Activated CD8-positive, alpha-beta memory T cell treated with anti-CD3 and anti-CD28 coated beads, Interleukin-2, amount 10 ng/mL, durations not matched to agents 7 days and 5 days (primary cell): ENCODE data around the gene PIK3R6. TPM values are rescaled to one million over a fixed set of nuclear protein-coding genes. Genes with fewer than 3 reads are reported as not detected.
"Not testable (repeated sequence)": the region's sequence is repeated elsewhere in the genome, so short reads cannot be mapped to it uniquely, and the experiment has no call there.

ENCODE experiments used
- ATAC-seq: fragments of 150-1000 bp; cut with Tn5 transposase; one replicate; pipeline ENCODE4 v1.10.0; 2021; ENCODE audit warnings: moderate library complexity
- CTCF ChIA-PET: fragments of 350-600 bp; sonication (Branson Sonifier 250); formaldehyde crosslinking; loops from one replicate; lab custom pipeline; 2021; ENCODE audit warnings: antibody characterized with exemption; lab: Charles Lee
- DNase-seq: peaks from one replicate; pipeline ENCODE4 v3.0.0-alpha.2; 2020
- H3K27ac Mint-ChIP-seq: one replicate; pipeline ENCODE4 v1.8.0; 2021; ENCODE audit warnings: mild to moderate bottlenecking, mixed read lengths
- H3K27me3 Mint-ChIP-seq: one replicate; pipeline ENCODE4 v1.8.0; 2021; ENCODE audit warnings: mixed read lengths
- H3K36me3 Mint-ChIP-seq: one replicate; pipeline ENCODE4 v1.8.0; 2021; ENCODE audit warnings: mild to moderate bottlenecking, mixed read lengths
- H3K4me1 Mint-ChIP-seq: one replicate; pipeline ENCODE4 v1.8.0; 2021; ENCODE audit warnings: mixed read lengths
- H3K4me3 Mint-ChIP-seq: one replicate; pipeline ENCODE4 v1.8.0; 2021; ENCODE audit warnings: mild to moderate bottlenecking, moderate library complexity, mixed read lengths
- H3K9me3 Mint-ChIP-seq: one replicate; pipeline ENCODE4 v1.8.0; 2022; ENCODE audit warnings: low read depth, mixed read lengths
- total RNA-seq, 2 experiments: library from RNA; stranded (reverse); gene quantifications; one replicate each; pipeline ENCODE4 v1.2.3, GENCODE V29; 2021

PIK3R6 gene
- total RNA-seq, 2 experiments from 2014 or later, result 1.3 to 4.9 TPM

- peak; percentile 55 for ATAC-seq
- H3K4me1 Mint-ChIP-seq, result peaks cover 12% of the 10 kb centered on the region
- peaks cover 7% of the 10 kb centered on the region for H3K9me3 Mint-ChIP-seq
- peaks cover 4% of the 10 kb centered on the region for H3K27me3 Mint-ChIP-seq
- H3K4me3 Mint-ChIP-seq, result no peak overlapping the region
- DNase-seq, result peak; percentile 47
- H3K27ac Mint-ChIP-seq, result peak overlapping the region; percentile 4
- peaks cover 22% of the 10 kb centered on the region for H3K36me3 Mint-ChIP-seq
- CTCF ChIA-PET, result interaction anchor here (1.3 kb wide), 1 partner anchor 21 kb away, joined by 3 read pairs; no protein-coding TSS in a partner anchor
These were observed 60.4 kb downstream of the PIK3R6 start for GRCh38 chr17:8806926-8807550.

GRCh38 chr17:8806253-8806925 lies 61.1 kb downstream of the PIK3R6 start:
- CTCF ChIA-PET, result interaction anchor here (1.3 kb wide), 1 partner anchor 20 kb away, joined by 3 read pairs; no protein-coding TSS in a partner anchor
- peaks cover 15% of the 10 kb centered on the region for H3K36me3 Mint-ChIP-seq
- peaks cover 1% of the 10 kb centered on the region for H3K27me3 Mint-ChIP-seq
- peaks cover under 1% of the 10 kb centered on the region for H3K9me3 Mint-ChIP-seq
- H3K4me1 Mint-ChIP-seq, result peaks cover 12% of the 10 kb centered on the region
- H3K27ac Mint-ChIP-seq, result no peak overlapping the region
- no peak overlapping the region for H3K4me3 Mint-ChIP-seq
- ATAC-seq (no peak), DNase-seq (peak; percentile 15)

- H3K27ac Mint-ChIP-seq, DNase-seq, H3K27me3 Mint-ChIP-seq, ATAC-seq, H3K9me3 Mint-ChIP-seq, H3K4me3 Mint-ChIP-seq: not testable (repeated sequence)
- CTCF ChIA-PET, result interaction anchor here (1.0 kb wide), 1 partner anchor 60 kb away, joined by 3 read pairs; no protein-coding TSS in a partner anchor
- peaks cover 12% of the 10 kb centered on the region for H3K4me1 Mint-ChIP-seq
- peaks cover 14% of the 10 kb centered on the region for H3K36me3 Mint-ChIP-seq
These were observed 62.1 kb downstream of the PIK3R6 start for GRCh38 chr17:8805396-8805795.

GRCh38 chr17:8803531-8804420 lies 63.7 kb downstream of the PIK3R6 start:
- ATAC-seq (no peak), DNase-seq (peak; percentile 38)
- H3K36me3 Mint-ChIP-seq, result peaks cover 6% of the 10 kb centered on the region
- H3K4me1 Mint-ChIP-seq, result peaks cover 12% of the 10 kb centered on the region
- no peaks in the 10 kb centered on the region for H3K9me3 Mint-ChIP-seq
- CTCF ChIA-PET, result interaction anchor here (1.0 to 1.2 kb wide), 3 partner anchors 17 to 95 kb away, joined by 3 read pairs; no protein-coding TSS in a partner anchor
- H3K27ac Mint-ChIP-seq, result no peak overlapping the region
- H3K4me3 Mint-ChIP-seq, result no peak overlapping the region
- no peaks in the 10 kb centered on the region for H3K27me3 Mint-ChIP-seq

DNA sequence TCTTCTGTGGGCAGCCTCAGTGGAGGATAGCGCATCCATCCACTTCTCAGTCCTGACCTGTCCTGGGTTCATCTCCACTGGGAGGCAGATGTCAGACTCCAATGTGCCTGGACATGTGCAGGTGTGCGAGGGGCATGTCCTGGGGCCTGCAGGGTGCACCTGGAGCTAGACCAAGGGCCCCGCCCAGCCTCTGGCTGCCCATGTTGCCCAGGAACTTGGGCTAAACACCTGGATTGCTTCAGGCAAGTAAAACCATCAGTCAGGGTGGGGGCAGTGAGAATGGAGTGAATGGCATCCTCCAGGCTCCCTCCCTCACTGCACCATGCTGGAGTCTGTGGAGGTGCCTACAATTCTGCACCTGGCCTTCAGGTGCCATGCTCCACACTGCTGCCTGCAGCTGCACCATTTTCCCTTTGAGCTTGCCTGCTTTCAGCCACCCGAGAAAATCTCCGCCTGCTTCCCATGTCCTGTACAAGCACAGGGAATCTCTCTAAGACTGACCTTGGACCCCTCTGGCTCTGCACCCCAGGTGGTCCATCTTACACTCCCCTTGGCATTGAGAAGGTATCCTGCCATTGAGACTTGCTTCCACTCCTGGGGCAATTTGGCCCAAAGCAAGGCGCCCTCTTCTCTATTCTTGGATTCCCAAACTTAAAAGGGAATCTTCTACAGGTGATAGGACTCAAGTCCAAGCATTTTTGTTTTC lies 66.2 kb downstream of the PIK3R6 start:
- no peak overlapping the region for H3K27ac Mint-ChIP-seq
- no peak overlapping the region for H3K4me3 Mint-ChIP-seq
- DNase-seq (peak; percentile 35), ATAC-seq (no peak)
- H3K27me3 Mint-ChIP-seq, result peaks cover 2% of the 10 kb centered on the region
- no peaks in the 10 kb centered on the region for H3K4me1 Mint-ChIP-seq
- H3K36me3 Mint-ChIP-seq, result no peaks in the 10 kb centered on the region
- CTCF ChIA-PET, result interaction anchor here (1.2 kb wide), 1 partner anchor 15 kb away, joined by 4 read pairs; no protein-coding TSS in a partner anchor
- no peaks in the 10 kb centered on the region for H3K9me3 Mint-ChIP-seq

DNA sequence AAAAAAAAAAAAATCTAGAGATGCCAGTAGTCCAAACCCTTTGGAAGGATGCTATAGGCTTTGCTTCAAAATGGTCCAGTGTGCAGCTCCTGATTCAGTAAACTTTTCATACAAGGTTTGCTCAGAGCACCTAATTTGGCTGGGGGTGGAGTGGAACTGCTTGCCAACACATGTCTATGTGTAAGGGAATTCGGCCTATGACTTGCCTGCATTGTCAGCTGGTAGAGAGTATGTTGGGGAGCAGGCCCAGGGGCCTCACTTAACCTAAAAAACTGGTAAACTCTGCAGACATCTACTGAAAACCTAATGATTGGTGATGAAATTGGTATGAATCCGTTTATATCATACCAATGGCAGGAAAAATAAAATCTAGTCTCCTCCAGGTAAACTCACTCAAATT lies 66.8 kb downstream of the PIK3R6 start:
- CTCF ChIA-PET, result no interaction called here
- Mint-ChIP-seq H3K27ac (no peak overlapping the region), H3K36me3 (no peaks in the 10 kb centered on the region), H3K4me3 (no peak overlapping the region), H3K27me3 (peaks cover 2% of the 10 kb centered on the region), H3K9me3 (no peaks in the 10 kb centered on the region), H3K4me1 (no peaks in the 10 kb centered on the region)
- DNase-seq (peak; percentile 31), ATAC-seq (no peak)

DNA sequence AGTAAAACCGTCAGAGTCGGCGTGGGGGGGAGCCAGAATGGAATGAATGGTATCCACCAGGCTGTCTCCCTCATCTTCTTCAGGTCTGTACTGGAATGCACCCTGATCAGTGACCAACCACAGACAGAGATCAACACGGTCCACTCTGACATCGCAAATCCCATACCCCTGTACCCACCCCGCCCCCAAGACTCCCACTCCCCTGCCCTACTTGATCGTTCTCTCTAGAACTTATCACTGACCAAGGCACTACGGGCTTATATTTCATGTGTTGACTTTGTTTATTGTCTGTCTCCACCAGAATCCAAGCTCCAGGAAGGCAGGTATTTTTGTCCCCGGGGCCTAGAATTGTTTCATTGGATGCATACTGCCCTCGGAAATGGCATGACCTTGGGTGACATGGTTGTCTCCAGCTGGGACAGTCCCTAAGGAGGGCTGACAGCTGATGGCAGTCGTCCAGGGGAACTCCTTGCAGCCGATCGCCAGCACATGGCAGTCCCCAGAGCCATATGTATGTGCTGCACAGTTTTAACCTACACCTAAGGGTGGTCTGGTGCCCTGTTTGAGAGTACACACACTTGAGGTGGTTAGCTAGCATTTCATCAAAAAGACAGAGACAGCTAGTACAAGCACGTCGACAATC lies 67.8 kb downstream of the PIK3R6 start:
- CTCF ChIA-PET, result interaction anchor here (0.9 to 1.5 kb wide), 2 partner anchors 10 to 196 kb away, joined by 3 read pairs; no protein-coding TSS in a partner anchor
- no peak for ATAC-seq
- peak; percentile 36 for DNase-seq
- H3K4me1 Mint-ChIP-seq, result no peaks in the 10 kb centered on the region
- H3K27me3 Mint-ChIP-seq, result peaks cover 2% of the 10 kb centered on the region
- H3K9me3 Mint-ChIP-seq, result no peaks in the 10 kb centered on the region
- H3K4me3 Mint-ChIP-seq, result no peak overlapping the region
- H3K27ac Mint-ChIP-seq, result no peak overlapping the region
- no peaks in the 10 kb centered on the region for H3K36me3 Mint-ChIP-seq

DNA sequence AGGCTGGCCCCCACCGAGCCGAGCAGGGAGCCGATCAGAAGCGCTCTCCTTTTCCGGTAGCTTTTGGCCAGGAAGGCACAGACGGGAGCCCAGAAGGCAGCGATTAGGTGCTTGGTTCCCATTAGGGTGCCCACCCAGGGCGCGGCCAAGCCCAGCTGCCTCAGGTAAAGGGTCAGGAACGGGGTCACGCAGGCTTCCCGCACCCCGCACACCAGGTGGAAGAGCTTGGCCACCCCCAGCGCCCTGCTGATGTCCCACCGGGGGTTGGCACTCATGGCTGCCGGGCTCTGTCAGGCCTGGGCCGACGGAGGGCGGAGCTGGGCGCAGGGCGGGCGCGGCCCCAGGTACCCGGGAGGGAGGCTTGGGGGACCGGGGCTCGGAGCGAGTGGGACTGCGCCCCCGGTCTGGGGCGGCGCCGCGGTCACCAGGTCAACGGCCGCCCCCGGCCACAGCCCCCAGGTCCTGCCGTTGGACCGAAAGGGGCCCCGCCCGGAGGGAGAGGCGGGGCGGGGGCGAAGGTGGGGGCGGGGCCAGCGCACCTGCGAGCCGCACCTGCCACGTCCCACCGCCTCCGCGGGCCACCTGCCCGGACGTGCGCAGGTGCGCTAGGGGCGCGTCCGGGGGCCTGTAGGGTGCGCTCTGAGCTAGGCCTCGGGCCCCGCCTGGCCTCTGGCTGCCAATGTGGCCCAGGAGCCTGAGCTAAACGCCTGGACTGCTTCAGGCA lies 68.5 kb downstream of the PIK3R6 start, which contains the start of gene MFSD6L:
TSS of gene MFSD6L (minus strand) at position 520 of the 724 bp plus-strand sequence. CDS start at position 275, 245 bp downstream.
- no peak within 1 kb of the TSS for H3K4me3 Mint-ChIP-seq
- H3K27me3 Mint-ChIP-seq, result peaks cover 2% of the 10 kb centered on the region
- CTCF ChIA-PET, result interaction anchor here (0.9 to 1.5 kb wide), 2 partner anchors 10 to 197 kb away, joined by 3 read pairs; no protein-coding TSS in a partner anchor
- H3K9me3 Mint-ChIP-seq, result no peaks in the 10 kb centered on the region
- no peaks in the 10 kb centered on the region for H3K4me1 Mint-ChIP-seq
- ATAC-seq (no peak), DNase-seq (no peak)
- H3K27ac Mint-ChIP-seq, result no peak within 1 kb of the TSS
- H3K36me3 Mint-ChIP-seq, result no peaks in the 10 kb centered on the region

DNA sequence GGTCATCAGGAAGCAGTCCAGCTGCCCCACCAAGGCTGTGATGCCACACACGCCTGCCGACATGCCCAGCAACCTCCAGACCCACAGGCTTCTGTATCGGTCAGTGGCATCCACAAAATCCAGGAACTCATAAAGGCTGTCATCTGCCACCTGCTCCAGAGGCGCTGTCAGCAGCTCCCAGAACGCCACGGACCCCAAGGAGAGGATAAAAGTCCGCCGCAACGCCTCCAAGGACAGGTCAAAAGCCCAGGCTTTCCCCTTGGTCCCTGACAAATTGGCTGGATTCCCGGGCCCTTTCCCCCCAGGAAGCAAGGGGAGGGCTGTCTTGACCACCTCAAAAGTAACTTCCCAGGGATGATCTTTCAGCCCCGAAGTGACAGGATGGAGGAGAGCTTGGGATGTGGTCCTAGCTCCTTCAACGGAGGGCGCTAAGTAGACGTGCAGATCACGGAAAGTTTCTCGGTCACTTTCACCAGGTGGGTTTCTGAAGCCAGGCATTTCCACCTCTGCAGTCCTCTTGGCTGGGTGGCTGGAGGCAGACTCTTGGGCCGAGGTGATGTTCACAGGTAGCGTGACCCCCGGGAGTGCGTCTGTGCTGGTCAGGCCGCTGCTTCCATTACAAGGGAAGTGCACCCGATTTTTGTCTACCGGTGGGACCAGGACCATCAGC lies 69.2 kb downstream of the PIK3R6 start:
- no peak overlapping the region for H3K27ac Mint-ChIP-seq
- no peaks in the 10 kb centered on the region for H3K36me3 Mint-ChIP-seq
- peak; percentile 31 for DNase-seq
- H3K4me1 Mint-ChIP-seq, result no peaks in the 10 kb centered on the region
- CTCF ChIA-PET, result interaction anchor here (1.4 to 1.8 kb wide), 3 partner anchors 11 to 198 kb away, joined by 3 to 9 read pairs (median 3); no protein-coding TSS in a partner anchor
- ATAC-seq, result no peak
- no peak overlapping the region for H3K4me3 Mint-ChIP-seq
- H3K9me3 Mint-ChIP-seq, result no peaks in the 10 kb centered on the region
- peaks cover 2% of the 10 kb centered on the region for H3K27me3 Mint-ChIP-seq

DNA sequence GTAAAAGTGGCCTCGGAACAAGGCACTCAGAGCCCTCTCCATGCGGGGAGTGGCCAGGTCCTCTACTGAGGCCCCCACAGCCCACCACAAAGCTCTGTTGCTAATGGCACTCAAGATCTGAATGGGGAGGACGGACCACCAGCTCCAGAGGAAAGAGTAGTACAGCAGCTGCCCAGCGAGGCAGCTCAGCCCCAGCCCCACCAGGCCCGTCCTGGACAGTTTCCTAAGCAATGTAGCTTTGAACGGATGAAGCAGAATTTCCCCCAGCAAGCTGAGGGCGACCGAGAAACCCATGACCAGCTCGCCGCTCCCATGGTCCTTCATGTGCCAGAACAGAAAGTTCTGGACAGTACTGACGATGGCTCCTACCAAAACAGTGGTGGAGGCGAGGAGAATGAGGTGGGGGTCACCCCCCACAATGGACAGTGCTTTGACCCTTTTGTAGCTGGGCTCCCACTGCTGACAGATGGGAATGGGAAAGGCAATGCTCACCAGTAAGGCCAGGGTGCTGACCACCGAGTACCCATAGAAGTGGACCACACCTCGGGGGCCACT lies 69.8 kb downstream of the PIK3R6 start:
- ATAC-seq, result no peak
- no peaks in the 10 kb centered on the region for H3K4me1 Mint-ChIP-seq
- H3K9me3 Mint-ChIP-seq, result no peaks in the 10 kb centered on the region
- CTCF ChIA-PET, result interaction anchor here (1.4 to 1.8 kb wide), 2 partner anchors 10 to 12 kb away, joined by 3 to 9 read pairs; no protein-coding TSS in a partner anchor
- H3K27ac Mint-ChIP-seq, result no peak overlapping the region
- H3K4me3 Mint-ChIP-seq, result no peak overlapping the region
- no peaks in the 10 kb centered on the region for H3K36me3 Mint-ChIP-seq
- no peak for DNase-seq
- peaks cover 2% of the 10 kb centered on the region for H3K27me3 Mint-ChIP-seq

- CTCF ChIA-PET, result interaction anchor here (0.7 to 1.3 kb wide), 2 partner anchors 9 to 48 kb away, joined by 3 to 4 read pairs; no protein-coding TSS in a partner anchor
- no peaks in the 10 kb centered on the region for H3K9me3 Mint-ChIP-seq
- H3K27me3 Mint-ChIP-seq, result peaks cover 7% of the 10 kb centered on the region
- no peak overlapping the region for H3K27ac Mint-ChIP-seq
- peaks cover 2% of the 10 kb centered on the region for H3K4me1 Mint-ChIP-seq
- no peak overlapping the region for H3K4me3 Mint-ChIP-seq
- ATAC-seq, result no peak
- no peaks in the 10 kb centered on the region for H3K36me3 Mint-ChIP-seq
- no peak for DNase-seq
These were observed 72.8 kb downstream of the PIK3R6 start for GRCh38 chr17:8794636-8795035.
